Astrocyte (in vitro differentiated cells and primary cell): ENCODE results near the gene DHPS. TPM values are rescaled to one million over a fixed set of nuclear protein-coding genes. Genes with fewer than 3 reads are reported as not detected.
A peak's percentile ranks its signal among the peaks of the same experiment; 100 is the strongest.
"Not testable (repeated sequence)": the region's sequence is repeated elsewhere in the genome, so short reads cannot be mapped to it uniquely, and the experiment has no call there.

Source experiments
- DNase-seq: peaks from one replicate; pipeline ENCODE4 v3.0.0-alpha.2; 2010; ENCODE audit warnings: low read depth
- FAIRE-seq: peaks from 2 replicates; lab custom pipeline; 2011; peaks lifted over from hg19 to GRCh38; lab: Jason Lieb, UNC
- H2AFZ ChIP-seq: 2 replicates; pipeline ENCODE4 v1.6.0; 2012; ENCODE audit warnings: low read depth, low read length, inconsistent platforms
- H3K27ac ChIP-seq: 2 replicates; pipeline ENCODE4 v1.5.1; 2011; ENCODE audit warnings: low read depth, low read length, inconsistent platforms
- H3K27me3 ChIP-seq: 2 replicates; pipeline ENCODE4 v1.6.0; 2011; ENCODE audit warnings: low read length, inconsistent platforms; ENCODE audit not compliant: insufficient read depth
- H3K36me3 ChIP-seq: 2 replicates; pipeline ENCODE4 v1.5.1; 2011; ENCODE audit warnings: low read length, inconsistent platforms; ENCODE audit not compliant: insufficient read depth
- H3K4me1 ChIP-seq: 2 replicates; pipeline ENCODE4 v1.5.1; 2011; ENCODE audit warnings: low read length, inconsistent platforms; ENCODE audit not compliant: insufficient read depth
- H3K4me2 ChIP-seq: 2 replicates; pipeline ENCODE4 v1.6.0; 2012; ENCODE audit warnings: low read length, inconsistent platforms
- H3K4me3 ChIP-seq: 2 replicates; pipeline ENCODE4 v1.5.1; 2011; ENCODE audit warnings: low read depth, mild to moderate bottlenecking, low read length, inconsistent platforms; ENCODE audit not compliant: insufficient read depth
- H3K79me2 ChIP-seq: 2 replicates; pipeline ENCODE4 v1.6.0; 2012; ENCODE audit warnings: mild to moderate bottlenecking, low read length, inconsistent platforms; ENCODE audit not compliant: insufficient read depth
- H3K9ac ChIP-seq: 2 replicates; pipeline ENCODE4 v1.6.0; 2012; ENCODE audit warnings: mild to moderate bottlenecking, low read length, inconsistent platforms
- H3K9me3 ChIP-seq: 2 replicates; pipeline ENCODE4 v1.5.1; 2012; ENCODE audit warnings: low read depth, mild to moderate bottlenecking, low read length, inconsistent platforms; ENCODE audit not compliant: insufficient read depth
- H4K20me1 ChIP-seq: 2 replicates; pipeline ENCODE4 v1.6.0; 2012; ENCODE audit warnings: low read length, inconsistent platforms; ENCODE audit not compliant: insufficient read depth
- H3K27ac Mint-ChIP-seq: one replicate; pipeline ENCODE4 v1.8.0; 2021; ENCODE audit warnings: mild to moderate bottlenecking, mixed read lengths; ENCODE audit not compliant: unreplicated experiment
- H3K27me3 Mint-ChIP-seq: one replicate; pipeline ENCODE4 v1.8.0; 2021; ENCODE audit warnings: low read depth, mixed read lengths; ENCODE audit not compliant: unreplicated experiment
- H3K36me3 Mint-ChIP-seq: one replicate; pipeline ENCODE4 v1.8.0; 2021; ENCODE audit warnings: low read depth, mixed read lengths; ENCODE audit not compliant: unreplicated experiment
- H3K4me1 Mint-ChIP-seq: one replicate; pipeline ENCODE4 v1.8.0; 2021; ENCODE audit warnings: low read depth, mixed read lengths; ENCODE audit not compliant: unreplicated experiment
- H3K4me3 Mint-ChIP-seq: one replicate; pipeline ENCODE4 v1.8.0; 2021; ENCODE audit warnings: mild to moderate bottlenecking, moderate library complexity, mixed read lengths; ENCODE audit not compliant: unreplicated experiment
- H3K9me3 Mint-ChIP-seq: one replicate; pipeline ENCODE4 v1.8.0; 2021; ENCODE audit warnings: mild to moderate bottlenecking, mixed read lengths; ENCODE audit not compliant: unreplicated experiment
- EZH2 ChIP-seq: IDR thresholded peaks from 2 replicates; pipeline ENCODE4 v1.6.1; 2012; ENCODE audit warnings: mild to moderate bottlenecking, low read length, inconsistent platforms; ENCODE audit not compliant: insufficient read depth
- total RNA-seq: library from RNA; stranded (reverse); gene quantifications from 2 replicates; pipeline ENCODE4 v1.2.1, GENCODE V29; 2021
- TF ChIP-seq, protein P1 (sequence below): IDR thresholded peaks from 2 replicates; pipeline ENCODE4 v1.5.1; 2011; ENCODE audit warnings: low read depth, mild to moderate bottlenecking, inconsistent platforms, low read length, moderate library complexity; ENCODE audit not compliant: insufficient read depth

DHPS gene
- total RNA-seq, 1 donor from 2014 or later, result 43.4 TPM

DNA sequence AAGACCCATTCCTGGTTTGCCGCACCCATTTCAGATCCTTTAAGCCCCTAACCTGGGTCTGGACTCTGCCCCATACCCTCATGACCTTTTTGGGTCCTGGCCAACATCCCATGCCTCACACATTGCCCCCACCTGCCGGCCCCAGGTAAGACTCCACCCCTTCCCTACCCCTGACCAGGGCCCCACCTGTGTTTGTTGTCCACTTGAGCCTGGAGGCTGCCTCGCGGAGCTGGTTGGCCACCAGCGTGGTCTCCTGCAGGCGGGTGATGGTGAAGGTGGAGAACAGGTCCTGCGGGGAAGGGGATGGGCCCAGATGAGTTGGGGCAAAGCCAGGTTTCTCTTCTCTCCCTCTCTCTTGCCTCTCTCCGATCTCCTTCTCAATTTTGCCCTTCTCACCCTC, 34.6 kb downstream of the DHPS start:
- Mint-ChIP-seq H3K27ac (peak overlapping the region; percentile 26), H3K27me3 (no peaks in the 10 kb centered on the region), H3K4me1 (no peaks in the 10 kb centered on the region), H3K4me3 (no peak overlapping the region), H3K36me3 (peaks cover 26% of the 10 kb centered on the region), H3K9me3 (no peaks in the 10 kb centered on the region)
- FAIRE-seq (no peak), DNase-seq (no peak)
- H3K4me3 ChIP-seq, result no peak overlapping the region
- H3K9ac ChIP-seq, result no peak overlapping the region
- no peak overlapping the region for H2AFZ ChIP-seq
- no peaks in the 10 kb centered on the region for H3K36me3 ChIP-seq
- H3K27me3 ChIP-seq, result no peaks in the 10 kb centered on the region
- H3K27ac ChIP-seq, result no peak overlapping the region
- H3K4me2 ChIP-seq, result no peak overlapping the region
- TF ChIP-seq EZH2, result no peak
- TF ChIP-seq, protein P1, sequence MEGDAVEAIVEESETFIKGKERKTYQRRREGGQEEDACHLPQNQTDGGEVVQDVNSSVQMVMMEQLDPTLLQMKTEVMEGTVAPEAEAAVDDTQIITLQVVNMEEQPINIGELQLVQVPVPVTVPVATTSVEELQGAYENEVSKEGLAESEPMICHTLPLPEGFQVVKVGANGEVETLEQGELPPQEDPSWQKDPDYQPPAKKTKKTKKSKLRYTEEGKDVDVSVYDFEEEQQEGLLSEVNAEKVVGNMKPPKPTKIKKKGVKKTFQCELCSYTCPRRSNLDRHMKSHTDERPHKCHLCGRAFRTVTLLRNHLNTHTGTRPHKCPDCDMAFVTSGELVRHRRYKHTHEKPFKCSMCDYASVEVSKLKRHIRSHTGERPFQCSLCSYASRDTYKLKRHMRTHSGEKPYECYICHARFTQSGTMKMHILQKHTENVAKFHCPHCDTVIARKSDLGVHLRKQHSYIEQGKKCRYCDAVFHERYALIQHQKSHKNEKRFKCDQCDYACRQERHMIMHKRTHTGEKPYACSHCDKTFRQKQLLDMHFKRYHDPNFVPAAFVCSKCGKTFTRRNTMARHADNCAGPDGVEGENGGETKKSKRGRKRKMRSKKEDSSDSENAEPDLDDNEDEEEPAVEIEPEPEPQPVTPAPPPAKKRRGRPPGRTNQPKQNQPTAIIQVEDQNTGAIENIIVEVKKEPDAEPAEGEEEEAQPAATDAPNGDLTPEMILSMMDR, result no peak
- no peaks in the 10 kb centered on the region for H4K20me1 ChIP-seq
- no peaks in the 10 kb centered on the region for H3K4me1 ChIP-seq
- no peaks in the 10 kb centered on the region for H3K79me2 ChIP-seq
- H3K9me3 ChIP-seq, result no peaks in the 10 kb centered on the region

DNA sequence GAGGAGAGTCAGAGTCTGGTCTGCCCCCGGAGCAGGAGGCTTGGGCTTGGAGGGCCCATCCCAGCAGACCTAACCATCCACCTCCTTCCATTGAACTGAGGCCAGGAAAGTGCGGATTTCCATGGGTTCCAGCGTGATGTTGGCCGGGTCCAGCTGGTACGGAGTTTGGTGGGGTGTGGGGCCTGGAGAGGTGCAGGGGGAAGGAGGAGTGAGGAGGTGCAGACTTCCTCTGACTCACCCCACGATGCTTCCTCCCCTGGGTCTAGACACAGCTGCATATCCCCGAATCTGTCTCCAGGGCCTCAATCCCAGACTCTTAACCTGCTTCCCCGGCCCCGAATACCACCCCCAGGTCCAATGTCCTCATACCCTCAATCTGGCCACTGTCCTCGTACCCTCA, 35.1 kb downstream of the DHPS start:
- H3K36me3 ChIP-seq, result no peaks in the 10 kb centered on the region
- H3K27ac ChIP-seq, result no peak overlapping the region
- H4K20me1 ChIP-seq, result no peaks in the 10 kb centered on the region
- no peak overlapping the region for H3K4me3 ChIP-seq
- no peak overlapping the region for H2AFZ ChIP-seq
- no peak for DNase-seq
- Mint-ChIP-seq H3K27ac (peak overlapping the region; percentile 26), H3K36me3 (peaks cover 21% of the 10 kb centered on the region), H3K27me3 (no peaks in the 10 kb centered on the region), H3K9me3 (no peaks in the 10 kb centered on the region), H3K4me1 (no peaks in the 10 kb centered on the region), H3K4me3 (no peak overlapping the region)
- no peak overlapping the region for H3K9ac ChIP-seq
- H3K4me1 ChIP-seq, result no peaks in the 10 kb centered on the region
- no peak for FAIRE-seq
- no peaks in the 10 kb centered on the region for H3K79me2 ChIP-seq
- H3K4me2 ChIP-seq, result no peak overlapping the region
- H3K9me3 ChIP-seq, result no peaks in the 10 kb centered on the region
- H3K27me3 ChIP-seq, result no peaks in the 10 kb centered on the region
- TF ChIP-seq, protein P1, result no peak
- TF ChIP-seq EZH2, result no peak

DNA sequence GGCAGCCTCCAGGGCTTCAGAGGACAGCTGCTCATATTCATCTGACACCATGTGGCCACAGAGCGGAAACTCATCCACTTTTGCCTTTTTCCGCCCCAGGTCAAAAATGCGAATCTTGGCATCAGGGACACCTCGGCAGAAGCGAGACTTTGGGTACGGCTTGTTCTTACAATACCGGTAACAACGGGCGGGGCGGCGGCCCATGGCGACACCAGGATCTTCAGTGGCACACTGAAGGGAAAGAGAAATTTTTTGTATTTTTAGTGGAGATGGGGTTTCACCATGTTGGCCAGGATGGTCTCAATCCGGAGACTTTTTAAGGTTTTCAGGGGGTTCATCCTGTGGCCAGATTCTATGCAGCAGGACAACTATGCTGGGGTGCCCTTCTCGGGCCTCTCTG, 38.0 kb downstream of the DHPS start:
- H3K79me2 ChIP-seq, H3K9me3 Mint-ChIP-seq, H3K9me3 ChIP-seq, H3K4me1 Mint-ChIP-seq, H3K4me3 Mint-ChIP-seq, H3K4me1 ChIP-seq, H4K20me1 ChIP-seq, H3K36me3 ChIP-seq, H3K4me2 ChIP-seq, H3K27ac ChIP-seq, H3K27me3 ChIP-seq, DNase-seq, H3K4me3 ChIP-seq, H3K9ac ChIP-seq, FAIRE-seq, H2AFZ ChIP-seq, H3K27me3 Mint-ChIP-seq, H3K27ac Mint-ChIP-seq: not testable (repeated sequence)
- H3K36me3 Mint-ChIP-seq, result peaks cover 19% of the 10 kb centered on the region
